ENCODE data around the gene TSPAN19.
"Not testable (repeated sequence)": the region's sequence is repeated elsewhere in the genome, so short reads cannot be mapped to it uniquely, and the experiment has no call there.

Gene TSPAN19

DNA sequence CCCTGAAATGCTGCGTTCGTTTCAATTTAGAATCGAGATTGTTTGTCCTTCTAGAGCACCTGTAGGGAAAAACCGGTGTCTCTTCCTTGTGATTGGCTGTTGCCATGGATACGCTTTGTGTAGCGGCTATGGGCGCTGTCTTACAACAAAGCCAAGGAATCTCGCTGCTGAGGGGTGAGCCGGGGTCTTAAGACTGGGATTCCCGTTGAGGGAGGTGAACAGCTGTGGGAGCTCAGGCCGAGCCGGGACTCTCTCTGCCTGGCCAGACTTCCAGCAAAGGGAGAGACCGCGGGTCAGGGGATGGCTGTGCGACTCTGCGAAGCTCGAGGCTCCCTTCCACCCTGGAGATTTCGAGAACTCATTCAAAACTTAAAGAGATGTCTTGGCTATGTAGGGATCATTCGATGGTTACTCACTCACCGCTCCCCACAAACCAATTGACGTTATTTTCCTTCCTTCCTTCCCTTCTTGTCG is at the start of gene TSPAN19, which contains the start of gene LRRIQ1:
TSPAN19 (minus strand) TSS at position 44 of the 474 bp plus-strand sequence. CDS start 6,331 bp downstream, outside the sequence.
LRRIQ1 (plus strand) TSS at position 118 of the 474 bp plus-strand sequence. CDS start 1,826 bp downstream, outside the sequence.
- peak; percentile 94 for DNase-seq

DNA sequence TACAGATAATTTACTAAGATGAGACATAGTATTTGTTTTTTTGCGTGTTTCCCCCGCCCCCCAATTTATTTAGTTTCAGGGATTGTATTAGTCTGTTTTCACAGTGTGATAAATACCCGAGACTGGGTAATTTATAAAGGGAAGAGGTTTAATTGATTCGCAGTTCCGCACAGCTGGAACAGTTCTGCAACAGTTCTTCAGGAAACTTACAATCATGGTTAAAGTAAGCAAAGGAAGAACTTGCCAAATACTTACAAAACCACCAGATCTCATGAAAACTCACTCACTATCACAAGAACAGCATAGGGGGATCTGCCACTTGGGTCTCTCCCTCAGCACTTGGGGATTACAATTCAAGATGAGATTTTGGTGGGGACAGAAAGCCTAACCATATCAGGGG is 49.0 kb upstream of the TSPAN19 start:
- no peak for DNase-seq

DNA sequence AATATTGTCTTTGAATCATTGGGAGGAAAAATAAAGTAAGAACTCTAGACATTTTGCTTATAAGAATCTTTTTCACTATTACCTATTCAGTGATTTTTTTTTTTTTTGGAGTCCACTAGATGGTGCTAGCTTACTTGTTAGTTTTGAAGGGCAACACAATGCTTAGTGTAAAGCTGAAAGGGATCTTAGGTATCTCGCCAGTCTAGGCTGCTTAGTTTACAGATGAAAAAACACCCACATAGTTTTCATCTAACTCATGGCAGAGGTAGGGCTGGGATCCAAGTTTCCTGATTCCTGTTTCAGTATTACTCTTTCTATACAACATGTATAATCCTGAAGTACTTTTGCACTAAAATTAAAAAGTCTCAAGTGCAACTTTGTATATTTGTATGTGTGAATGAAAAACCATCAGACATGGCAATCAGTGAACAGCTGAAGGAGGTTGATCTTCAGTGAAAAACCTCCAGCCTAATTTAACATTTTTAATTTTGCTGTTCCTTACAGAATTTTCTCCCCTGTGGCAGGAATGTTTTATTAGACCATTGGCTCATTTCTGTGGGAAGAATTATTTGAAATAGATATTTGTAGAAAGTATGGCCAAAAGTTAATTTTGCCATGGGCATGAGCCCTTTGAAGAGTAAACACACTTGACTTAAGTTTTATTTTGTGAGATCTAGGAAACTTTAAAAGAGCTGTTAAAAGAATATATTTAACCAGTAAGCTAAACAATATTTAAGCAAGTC is 40.8 kb upstream of the TSPAN19 start:
- DNase-seq: peak; percentile 89

DNA sequence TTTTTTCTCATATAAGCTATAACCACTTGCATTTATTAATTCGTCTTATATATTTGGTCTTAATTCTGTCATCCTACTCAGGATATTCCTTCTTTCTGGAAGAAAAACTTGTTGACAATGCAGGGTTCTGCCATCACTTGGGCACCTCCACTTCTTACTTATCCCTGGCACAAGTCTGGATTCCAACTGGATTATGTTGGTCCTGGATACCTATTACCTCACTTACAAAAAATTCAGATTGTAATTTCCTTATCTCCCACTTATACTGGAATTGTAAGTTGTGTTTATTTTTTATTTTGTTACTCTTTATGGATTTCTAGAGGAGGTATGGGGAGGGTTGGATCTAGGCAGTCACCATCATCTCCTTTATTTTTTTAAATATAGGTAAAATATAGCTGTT is 36.7 kb upstream of the TSPAN19 start:
- no peak for DNase-seq

DNA sequence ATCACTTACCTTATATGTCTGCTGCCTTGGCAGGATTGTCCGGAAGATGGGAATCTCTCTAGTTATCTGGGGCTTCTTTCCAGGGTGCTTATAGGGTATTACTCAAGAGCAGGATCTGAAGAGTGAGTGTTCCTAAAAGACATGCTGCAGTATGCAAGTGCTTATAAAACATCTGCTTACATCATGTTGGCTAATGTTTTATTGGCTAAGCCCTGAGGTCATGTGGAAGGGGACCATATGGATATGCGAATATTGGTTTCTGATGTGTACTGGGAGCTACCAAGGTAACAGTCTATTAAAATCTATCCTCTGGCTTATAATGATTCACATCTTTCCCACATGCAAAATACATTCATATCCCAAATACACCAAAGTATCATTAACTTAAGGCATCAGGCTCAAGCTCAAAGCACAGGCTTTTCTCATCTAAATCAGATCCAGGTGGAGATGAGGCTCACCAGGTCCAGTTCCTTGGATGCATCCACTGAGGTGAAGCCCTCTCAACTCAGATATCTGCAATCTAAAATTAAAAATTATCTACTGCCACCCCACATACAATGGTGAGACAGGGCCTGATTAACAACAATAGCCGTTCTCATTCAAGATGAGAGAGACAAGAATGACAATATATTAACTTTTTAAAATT is 29.9 kb upstream of the TSPAN19 start:
- no peak for DNase-seq

DNA sequence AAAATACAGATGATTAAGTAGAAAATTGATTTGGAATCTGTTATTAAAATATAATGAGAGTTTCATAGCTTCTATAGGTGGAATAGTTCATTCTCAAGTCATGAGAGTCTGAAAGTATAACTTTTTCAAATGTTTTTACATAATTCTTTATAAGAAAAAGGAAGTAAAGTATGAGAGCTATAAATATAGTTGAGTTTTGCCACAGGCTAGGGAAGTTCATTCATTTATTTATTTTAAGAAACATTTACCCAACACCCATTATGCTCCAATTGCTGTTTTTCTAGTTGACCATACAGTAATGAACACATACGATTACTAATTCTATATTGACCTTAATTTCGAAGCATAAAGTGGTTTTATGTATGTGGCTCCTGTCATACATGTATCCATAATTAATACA is 24.8 kb upstream of the TSPAN19 start:
- no peak for DNase-seq

DNA sequence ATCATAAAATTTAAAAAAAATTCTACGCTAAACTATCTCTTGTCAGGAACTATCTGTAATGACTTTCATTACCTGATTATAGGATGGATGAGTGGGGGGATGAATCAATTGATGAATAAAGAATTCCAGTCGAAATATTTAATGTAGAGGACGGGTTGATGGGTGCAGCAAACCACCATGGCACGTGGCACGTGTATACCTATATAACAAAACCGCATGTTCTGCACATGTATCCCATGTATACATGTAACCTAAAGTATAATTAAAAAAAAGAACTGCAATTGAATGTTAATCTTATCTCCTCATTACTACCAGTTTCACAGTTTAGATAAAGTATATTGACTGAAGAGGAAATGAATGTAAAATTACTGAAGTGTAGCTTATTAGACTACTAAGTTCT is 23.5 kb upstream of the TSPAN19 start:
- no peak for DNase-seq

DNA sequence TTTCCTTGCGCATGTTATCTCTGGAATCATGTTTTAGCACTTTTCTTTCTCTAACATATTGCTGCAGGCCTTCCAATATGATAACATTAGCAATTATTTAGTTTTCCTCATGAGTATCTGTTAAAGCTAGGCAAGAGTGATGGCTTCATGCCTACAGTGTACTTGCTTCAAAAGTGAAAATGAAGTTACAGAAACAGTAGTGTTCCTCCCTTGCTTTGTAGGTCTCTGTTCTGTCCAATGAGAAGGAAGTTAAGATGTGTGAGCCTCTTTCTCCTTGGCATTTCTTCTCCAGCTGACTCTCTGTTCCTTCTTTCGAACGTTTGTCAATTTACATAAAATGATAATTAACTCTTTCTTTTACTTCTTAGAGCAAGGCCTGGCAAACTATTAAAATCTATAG is 22.3 kb upstream of the TSPAN19 start:
- DNase-seq: no peak

DNA sequence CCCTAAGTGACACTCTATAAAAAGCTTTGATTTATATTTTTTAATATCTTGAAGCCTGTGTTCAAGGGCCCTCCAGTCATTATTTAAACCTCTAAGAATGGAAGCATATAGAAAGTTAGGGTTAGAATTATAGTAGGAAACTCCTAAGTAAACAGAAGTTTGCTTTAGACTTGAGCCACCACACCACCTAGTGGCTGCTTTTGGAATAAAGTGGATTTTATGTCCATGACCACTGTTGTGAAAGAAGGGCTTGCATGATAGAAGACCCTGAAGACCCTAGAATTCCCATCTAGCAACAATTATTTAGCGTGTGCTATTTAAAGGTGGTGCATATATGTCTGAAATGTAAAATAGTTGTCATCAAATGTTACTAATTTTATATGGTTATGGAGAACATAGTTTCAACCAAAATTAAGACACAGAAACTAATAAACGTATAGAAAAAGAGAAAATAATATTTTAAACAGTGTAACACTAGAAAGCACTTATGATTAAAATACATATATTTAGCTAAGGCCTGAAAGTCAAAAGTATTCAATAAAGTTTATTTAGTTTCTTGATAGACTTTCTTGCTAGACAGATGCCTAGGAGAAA is 21.4 kb upstream of the TSPAN19 start:
- peak; percentile 20 for DNase-seq

DNA sequence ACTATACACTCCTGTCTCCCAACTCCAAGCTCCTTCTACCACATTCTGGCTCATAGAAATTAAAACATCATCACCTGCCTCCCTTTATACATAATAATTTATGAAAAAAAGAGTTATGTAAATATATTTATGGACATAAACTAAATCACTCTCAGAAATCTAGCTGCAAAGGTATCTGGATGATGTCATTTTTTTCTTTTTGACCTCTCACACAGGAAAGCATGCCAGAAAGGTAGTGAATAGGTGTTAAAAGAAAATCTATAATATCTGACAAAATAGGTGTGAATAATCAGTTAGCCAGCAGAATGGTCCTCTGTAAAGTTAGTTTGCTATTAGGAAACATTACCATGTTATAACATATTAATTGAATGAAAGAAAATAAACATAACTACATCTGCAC is 7.8 kb upstream of the TSPAN19 start:
- DNase-seq: no peak

DNA sequence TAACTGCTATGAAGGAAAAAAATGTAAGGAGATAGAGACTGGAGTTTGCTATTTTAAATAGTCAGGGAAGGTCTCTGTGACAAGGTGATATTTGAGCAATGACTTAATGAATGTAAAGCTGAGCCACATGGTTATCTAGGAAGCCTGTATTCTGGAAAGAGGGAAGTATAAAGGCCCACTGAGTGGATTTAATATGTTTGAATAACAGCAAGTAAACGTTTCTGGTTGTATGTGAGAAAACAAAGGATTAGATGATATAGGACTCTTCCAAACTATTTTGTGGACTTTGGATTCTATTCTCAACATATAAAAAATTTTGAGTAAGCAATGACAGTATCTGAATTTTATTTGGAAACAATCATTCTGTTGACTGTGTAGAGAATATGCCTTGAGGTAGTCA is 5.3 kb upstream of the TSPAN19 start:
- no peak for DNase-seq

DNA sequence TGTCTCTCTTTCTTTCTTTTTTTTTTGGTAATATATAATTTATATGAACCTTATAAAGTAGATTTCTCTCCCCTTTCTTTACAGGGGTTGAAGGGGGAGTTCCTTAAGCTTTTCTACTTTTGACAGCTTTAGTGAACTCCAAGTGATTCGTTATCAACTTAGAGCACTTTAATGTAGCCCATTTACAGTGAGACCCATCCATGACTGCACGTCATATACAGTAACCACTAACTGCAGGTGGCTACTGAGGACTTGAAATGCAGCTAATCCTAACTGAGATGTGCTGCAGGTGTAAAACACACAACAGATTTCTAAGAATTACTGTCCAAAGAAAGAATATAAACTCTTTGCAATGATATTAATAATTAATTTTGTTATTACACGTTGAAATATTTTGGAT is 656 bp upstream of the TSPAN19 start:
- DNase-seq: no peak

DNA sequence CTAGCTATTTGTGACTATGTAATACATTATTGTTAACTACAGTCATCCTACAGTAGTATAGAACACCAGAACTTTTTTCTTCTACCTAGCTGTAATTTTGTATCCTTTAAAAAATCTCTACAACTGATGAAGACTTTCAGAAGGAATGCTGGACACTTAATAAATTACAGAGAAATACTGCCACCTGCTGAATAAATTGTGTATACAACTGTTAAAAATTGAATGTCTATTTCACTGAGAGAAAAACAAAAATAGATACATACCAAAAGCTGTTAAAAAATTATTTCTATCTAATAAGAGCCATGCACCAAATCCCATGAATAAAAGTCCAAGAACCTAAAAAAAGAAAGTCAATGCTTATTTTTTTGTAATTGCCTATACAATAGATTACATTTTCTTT is 6.6 kb downstream of the TSPAN19 start:
- DNase-seq: peak; percentile 59

DNA sequence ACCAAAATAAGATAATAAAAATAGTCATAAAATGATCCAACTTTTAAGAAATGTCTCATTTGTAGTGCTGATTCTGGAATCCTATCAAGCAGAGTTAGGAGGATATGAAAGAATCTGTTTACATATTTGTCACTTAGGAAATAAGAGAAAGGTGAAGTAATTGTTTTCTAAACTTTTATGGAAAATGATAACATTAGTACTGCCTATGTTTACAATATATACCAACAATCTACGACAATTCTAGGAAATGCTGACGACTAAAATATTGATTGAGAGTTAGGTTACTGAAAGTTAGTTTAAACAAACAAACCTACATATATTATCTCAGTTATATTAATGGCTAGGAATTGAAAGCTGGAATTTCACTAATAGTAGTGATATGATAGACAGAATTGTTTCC is 18.0 kb downstream of the TSPAN19 start:
- DNase-seq: no peak

DNA sequence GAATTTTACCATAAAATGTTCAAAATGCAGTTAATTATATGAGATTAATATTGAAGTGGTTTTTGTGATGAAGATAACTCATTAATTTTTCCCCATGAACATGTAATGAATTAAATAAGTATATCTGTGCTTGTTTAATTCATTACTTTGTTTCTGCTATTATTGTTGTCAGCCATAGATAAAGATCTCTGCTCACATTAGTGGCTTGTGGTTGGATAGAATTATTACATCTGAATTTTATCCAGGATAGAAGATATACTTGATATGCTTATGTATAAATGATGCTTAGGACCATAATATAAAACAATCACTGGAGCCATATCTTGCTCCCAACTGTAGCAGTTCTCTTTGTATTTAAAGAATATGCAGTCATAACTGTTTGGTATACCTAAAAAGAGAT is 18.5 kb downstream of the TSPAN19 start:
- no peak for DNase-seq

DNA sequence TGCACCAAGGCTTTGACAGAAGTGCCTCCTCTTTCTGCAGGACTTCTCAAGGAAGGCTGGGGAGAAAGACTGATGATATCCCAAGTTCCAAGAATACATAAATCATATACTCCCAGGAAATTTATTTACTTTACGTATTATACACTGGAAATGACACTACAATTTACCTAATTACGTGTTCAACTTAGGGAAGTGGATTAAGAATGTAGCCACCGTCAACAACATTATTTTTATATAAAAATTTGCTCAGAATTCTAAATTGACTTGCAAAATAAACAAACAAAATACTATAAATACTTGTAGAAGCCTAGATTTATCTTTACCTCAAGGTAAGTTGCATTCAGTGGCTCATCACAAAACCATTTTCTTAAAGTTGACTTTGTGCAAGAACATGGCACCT is 18.9 kb downstream of the TSPAN19 start:
- no peak for DNase-seq

DNA sequence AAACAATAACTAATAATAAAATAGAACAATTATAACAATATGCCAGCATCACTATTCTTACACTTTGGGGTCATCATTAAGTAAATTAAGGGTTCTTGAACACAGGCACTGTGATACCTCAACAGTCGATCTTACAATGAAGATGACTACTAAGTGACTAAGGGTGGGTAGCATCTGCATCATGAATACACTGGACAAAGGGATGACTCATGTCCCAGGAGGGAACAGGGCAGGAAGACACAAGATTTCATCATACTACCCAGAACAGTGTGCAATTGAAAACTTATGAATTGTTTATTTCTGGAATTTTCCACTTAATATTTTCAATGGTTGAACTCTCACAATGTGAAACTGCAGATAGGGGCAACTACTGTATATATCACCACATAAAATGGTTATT is 19.7 kb downstream of the TSPAN19 start:
- DNase-seq: peak; percentile 53

DNA sequence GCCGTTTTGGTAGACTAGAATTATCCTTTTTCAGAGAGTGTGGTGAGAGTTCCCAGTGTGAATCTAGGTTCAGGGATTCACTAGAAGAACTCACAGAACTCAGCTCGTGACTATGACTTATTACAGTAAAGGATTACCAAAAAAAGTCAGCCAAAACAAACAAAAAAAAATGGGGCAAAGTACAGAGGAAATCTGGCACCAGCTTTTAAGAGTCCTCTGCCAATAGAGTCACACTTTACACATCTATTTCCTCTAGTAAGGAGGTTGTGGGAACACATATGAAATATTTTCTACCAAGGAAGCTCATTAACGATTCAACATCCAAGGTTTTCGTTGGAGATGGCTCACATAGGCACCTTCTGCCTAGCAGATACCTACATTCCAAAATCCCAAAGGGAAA is 28.2 kb downstream of the TSPAN19 start:
- DNase-seq: no peak

DNA sequence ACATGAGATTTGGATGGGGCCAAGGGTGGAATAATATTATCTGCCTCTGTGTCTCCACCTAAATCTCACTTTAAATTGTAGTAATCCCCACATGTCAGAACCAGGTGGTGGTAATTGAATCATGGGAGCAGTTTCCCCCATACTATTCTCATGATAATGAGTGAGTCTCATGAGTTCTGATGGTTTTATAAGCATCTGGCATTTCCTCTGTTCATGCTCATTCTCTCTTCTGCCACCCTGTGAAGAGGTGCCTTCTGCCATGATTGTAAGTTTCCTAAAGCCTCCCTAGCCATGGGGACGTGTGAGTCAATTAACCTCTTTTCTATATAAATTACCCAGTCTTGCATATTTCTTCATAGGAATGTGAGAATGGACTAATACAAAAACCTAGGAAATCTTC is 29.9 kb downstream of the TSPAN19 start:
- DNase-seq: no peak

DNA sequence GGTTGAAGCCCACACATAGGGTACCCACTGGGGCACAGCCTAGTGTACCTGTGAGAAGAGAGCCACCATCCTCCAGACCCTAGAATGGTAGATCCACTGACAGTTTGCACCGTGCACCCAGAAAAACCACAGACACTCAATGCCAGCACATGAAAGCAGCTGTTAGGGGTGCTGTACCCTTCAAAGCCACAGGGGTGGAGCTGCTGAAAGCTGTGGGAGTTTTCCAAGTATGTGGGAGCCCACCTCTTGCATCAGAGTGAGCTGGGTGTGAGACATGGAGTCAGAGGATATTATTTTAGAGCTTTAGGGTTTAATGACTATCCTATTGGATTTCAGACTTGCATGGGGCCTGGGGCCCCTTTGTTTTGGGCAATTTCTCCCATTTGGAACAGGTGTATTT is 30.5 kb downstream of the TSPAN19 start:
- DNase-seq: no peak

DNA sequence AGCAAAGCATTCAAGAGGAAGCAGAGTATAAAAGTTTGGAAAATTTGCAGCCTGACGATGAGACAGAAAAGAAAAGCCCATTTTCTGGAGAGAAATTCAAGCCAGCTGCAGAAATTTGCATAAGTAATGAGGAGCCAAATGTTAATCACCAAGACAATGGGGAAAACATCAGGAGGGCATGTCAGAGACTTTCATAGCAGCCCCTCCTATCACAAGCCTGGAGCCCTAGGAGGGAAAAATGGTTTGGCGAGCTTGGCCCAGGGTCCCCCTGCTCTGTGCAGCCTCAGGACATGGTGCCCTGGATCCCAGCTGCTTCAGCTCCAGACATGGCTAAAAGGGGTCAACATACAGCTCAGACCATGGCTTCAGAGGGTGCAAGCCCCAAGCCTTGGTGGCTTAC is 31.0 kb downstream of the TSPAN19 start:
- not testable (repeated sequence) for DNase-seq

DNA sequence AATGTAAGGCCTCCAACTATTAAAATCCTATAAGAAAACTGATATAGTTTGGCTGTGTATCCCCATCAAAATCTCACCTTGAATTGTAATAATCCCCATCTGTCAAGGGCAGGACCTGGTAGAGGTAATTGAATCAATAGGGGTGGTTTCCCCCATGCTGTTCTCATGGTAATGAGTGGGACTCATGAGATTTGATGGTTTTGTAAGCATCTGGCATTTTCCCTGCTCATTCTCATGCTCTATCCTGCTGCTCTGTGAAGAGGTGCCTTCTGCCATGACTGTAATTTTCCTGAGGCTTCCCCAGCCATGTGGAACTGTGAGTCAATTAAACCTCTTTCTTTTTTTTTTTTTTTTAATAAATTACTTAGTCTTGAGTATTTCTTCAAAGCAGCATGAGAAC is 31.9 kb downstream of the TSPAN19 start:
- no peak for DNase-seq

DNA sequence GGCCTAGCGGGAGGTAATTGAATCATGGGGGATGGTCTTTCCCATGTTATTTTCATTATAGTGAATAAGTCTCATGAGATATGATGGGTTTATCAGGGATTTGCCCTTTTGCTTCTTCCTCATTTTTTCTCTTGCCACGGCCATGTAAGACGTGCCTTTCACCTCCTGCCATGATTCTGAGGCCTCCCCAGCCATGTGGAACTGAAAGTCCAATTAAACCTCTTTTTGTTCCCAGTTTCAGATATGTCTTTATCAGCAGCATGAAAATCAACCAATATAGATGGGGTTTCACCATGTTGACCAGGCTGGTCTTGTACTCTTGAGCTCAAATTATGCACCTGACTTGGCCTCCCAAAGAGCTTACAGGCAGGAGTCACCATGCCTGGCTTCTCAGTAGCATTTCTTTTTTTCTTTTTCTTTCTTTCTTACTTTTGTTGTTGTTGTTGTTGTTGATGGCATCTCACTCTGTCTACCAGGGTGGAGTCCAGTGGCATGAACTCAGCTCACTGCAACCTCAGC is 33.2 kb downstream of the TSPAN19 start:
- no peak for DNase-seq

DNA sequence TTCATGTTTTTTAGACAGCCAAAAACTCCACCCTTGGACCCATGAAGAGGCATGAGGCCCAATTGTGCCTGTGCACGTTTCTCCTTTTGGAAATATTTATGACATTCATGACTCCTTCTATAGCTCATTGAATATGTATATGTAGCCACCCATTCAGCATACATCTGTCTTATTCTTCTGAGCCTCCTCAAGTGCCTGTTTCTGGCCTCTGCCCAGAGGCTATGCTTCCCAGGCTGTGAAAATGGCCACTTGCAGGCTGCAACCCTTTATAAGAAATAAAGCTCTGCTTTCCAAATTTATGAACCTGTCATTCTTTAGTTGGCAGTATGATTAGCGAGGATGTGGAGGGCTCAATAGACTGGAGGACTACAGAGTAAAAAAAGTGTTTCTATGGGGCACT is 35.3 kb downstream of the TSPAN19 start:
- no peak for DNase-seq

Data from kidney glomerular epithelial cell (primary cell).